Islet of Langerhans (tissue), 1 donor: Measurements from ENCODE around the gene DAAM2.

Source experiments
- FAIRE-seq: peaks from one replicate; lab custom pipeline; 2011; peaks lifted over from hg19 to GRCh38; lab: Jason Lieb, UNC

Gene DAAM2

DNA sequence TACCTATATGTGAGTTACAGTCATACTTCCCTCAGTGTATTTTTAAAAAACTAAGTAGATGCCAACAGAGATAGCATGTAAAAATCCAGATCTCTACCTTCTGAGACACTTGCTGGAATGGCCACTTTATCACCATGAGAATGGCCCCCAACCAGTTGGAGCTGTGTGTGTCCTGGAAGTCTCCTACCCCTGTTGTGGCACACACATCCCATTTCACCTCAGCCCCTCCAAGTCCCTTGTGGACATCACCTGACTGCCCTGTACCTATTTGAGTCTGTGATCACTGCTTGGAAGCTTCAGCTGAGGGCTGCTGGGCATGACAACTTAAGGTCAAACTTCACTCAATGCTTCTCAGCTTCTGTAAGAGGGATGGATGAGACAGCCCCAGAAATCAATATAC is 118.0 kb downstream of the DAAM2 start:
- no peak for FAIRE-seq

DNA sequence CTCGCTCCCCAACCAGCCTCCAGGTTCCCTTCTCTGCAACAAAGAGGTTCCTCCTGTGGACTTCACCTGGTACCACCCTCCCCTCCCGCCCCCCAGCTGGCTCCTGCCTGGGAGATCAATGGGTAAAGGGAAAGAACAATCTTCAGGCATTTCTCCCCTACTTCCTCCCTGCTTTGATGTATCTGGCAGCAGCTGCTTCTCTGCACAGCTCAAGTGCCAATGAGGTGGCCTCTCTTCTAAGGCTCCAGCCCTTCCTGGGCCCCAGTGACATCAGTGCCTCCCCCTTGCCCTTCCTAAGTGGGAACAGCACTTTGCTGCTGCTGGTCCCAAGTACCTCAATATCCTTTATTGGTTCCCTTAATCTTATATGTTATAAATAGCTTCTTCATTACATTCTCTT is 118.6 kb downstream of the DAAM2 start:
- no peak for FAIRE-seq

DNA sequence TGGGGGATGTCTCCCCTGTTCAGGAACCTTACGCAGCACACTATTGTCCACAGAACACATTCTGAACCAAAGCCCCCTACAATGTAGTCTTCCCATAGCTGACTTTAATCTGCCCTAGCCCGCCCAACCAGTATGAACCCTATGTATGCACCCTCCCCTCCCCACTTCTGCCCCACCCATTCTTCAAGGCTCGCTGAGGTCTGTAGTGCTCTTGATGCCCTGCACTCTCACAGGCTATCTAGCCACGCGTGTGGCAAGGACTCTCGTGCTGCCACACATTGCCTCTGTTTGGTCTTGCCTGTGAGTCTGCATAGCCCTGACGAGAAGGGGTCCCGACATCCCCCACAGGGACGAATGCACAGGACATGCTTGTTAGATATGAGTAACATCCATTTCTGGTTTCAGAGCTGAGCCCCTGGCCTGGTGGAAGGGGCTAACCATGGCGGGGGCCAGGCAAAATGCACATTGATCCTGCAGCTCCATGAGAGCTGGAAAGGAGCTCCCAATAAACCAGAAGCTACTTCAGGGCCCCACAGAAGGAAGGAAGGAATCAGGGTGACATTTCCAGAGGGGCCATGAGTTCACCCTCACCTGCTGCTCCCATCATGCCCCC is 119.4 kb downstream of the DAAM2 start:
- FAIRE-seq: no peak

DNA sequence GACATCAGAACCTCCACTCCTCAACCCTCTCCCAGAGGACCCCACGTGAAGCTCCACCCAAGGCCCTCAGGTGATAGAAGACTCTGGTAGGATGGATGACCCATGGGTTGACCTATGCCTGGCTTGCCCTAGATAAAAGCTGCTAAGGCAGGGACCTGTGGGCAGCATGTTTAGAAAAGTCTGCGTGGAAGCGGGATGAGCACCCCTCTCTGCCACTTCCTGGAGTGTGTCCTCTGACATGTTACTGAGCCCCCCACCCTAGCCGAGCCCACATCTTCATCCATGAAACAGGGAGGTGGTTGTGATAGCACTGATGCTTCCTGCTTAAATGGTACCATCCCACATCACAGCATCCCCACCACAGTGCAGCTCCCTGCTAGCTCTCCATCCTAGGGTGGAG is 120.3 kb downstream of the DAAM2 start:
- FAIRE-seq: no peak

DNA sequence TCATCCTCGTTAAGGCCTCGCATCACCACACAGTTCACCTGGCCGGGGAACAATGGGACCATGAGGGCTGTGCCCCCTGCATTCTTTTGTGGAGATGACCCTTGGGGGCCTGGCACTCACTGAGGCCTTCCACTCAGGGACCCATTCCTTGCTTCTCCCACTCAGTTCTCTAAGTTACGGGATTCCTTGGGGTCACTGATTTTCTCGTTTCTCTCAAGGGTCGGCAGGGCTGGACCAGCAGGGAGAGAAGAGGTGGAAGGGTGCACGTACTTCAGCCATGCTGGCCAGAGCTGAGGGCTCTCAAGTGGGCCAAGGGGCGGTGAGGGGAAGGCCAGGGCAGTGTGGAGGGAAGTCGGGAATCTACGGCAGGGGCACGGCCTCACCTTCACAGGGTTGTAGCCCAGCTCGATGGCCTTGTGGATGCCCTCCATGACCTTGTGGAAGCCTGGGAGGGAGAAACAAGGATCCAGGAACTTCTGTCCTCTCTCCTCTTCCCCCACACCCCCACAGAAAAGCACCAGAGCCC is 121.3 kb downstream of the DAAM2 start:
- FAIRE-seq: no peak

DNA sequence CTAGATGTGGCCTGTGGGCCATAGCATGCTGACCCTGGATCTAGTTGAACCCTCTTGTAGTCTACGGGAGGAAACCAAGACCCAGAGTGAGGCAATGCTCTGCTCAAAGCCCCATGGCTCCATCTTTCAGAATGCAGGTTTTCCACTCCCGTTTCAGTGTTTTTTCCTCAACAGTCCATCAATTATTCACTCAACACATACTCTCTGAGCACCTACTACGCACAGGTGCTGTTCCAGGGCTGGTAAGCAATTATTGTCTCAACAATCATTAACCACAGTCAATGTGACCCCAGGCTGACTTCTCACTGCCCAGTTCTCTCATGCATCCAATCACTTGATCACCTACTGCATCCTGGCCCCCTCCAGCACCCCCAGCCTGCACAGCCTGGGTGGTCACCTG is 122.1 kb downstream of the DAAM2 start:
- no peak for FAIRE-seq

DNA sequence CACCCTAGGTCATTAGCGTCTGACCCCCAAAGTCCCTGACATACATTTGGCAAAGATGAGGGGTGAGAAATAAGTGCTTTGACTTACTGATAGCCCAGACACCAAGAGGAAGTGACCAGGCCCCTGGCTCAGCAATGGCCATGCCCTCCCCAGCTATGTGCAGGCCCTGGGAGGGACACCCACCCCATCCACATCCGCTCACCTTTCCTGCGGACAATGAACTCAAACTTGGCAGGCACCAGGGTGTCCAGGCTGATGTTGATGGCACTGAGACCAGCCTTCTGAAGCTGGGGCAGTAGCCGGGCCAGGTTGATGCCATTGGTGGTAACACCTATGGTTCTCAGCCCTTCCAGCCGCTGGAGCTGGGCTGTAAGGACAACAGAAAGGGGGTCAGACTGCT is 123.7 kb downstream of the DAAM2 start:
- FAIRE-seq: no peak

DNA sequence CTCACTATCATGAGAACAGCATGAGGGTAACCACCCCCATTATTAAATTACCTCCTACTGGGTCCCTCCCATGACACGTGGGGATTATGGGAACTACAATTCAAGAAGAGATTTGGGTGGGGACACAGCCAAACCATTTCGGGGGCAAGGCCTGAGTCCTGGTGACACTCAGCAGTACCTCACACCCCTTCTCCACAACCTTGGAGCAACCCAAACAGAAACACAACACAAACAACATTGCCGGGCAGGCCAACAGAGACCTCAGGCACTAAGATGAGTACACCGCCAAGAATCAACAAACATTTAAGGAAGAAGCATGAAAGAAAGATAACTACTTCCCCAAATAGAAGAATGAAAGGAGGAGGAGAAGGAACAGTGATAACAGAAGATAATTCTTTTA is 125.2 kb downstream of the DAAM2 start:
- FAIRE-seq: no peak

DNA sequence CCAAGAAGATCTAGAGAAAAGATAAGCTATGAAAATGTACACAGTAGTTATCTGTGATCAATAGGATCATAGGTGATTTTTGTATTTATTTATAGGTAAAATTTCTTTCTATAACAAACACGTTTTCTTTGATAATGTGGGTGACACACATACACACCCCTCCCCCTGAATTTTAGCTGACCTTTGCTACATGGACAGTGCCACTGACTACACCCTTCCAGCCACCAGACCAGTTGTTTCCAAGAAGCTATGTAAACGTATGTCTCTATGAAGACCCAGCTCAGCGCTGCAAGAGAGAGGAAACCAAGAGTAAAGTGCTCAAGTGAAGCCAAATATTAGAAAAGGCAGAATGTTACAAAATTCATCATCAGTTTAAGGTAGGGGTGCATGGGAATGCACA is 125.8 kb downstream of the DAAM2 start:
- FAIRE-seq: no peak

DNA sequence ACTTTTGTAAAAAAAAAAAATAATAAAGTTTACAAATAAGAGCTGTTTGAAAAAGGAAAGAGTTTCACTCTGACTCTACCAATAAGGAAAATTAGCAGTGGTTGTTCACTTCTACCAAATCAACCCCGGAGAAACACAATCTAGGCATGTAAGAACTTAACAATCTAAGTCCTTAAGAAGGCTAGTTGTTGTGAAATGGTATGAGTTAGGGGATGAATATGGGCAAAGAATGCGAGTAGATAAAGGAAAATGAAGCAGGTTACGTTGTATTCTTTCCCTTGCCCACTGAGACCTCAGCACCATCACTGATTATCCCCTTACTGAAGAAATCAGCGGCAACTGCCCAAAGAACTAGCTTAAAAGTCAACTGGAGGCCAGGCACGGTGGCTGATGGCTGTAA is 126.7 kb downstream of the DAAM2 start:
- FAIRE-seq: no peak

DNA sequence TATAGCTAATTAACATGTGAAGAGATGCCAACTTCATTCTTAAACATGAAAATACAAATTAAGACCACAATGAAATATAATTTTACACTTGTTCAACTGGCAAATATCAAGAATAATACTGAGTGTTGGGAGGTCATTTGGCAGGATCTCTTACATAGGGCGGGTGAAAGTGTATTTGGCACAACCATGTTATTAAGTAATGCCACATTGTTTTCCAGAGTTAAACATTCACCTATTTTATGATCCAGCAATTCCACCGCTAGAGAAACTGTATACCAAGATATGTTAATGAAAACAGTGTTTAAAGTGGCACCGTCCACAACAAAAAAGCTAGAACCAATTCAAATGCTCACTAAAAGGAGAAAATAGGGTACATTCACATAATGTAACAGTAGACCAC is 128.0 kb downstream of the DAAM2 start:
- no peak for FAIRE-seq

DNA sequence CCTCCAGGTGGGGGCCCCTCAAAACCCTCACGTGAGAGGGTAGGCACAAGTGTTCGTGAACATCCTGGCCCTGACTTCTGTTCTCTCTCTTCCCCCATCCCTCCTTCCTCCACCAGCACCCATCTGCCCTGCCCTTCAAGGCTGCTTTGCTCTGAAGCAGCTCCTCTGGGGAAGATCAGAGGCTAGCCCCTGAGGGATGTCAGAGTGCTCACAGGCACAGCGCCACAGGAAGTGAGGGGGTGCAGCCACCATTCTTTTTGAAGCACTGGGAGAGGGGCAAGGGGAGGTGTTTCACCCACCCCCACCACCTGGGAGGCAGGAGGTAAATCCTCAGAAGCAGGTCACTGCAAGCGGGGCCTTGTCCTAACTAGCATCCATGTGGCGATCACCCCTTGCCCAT is 130.6 kb downstream of the DAAM2 start:
- FAIRE-seq: no peak

DNA sequence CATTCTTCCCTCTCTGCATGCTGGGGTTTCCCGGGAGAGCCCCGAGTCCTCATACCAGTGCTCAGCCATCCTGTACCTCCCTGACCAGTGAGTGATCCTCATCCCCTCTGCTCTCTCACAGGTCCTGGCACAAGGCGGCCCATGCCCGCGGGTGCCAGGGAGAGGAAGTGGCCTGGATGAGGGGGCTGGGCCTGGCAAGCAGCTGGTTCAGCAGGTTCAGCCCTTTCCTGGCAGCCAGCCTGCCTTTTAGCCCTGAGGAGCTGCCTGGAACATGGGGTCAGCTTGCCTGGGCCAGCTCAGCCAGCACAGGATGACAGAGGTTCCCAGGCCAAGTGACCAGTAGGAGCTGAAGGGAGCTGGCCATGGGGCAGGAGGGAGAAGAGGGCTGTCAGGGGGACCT is 131.2 kb downstream of the DAAM2 start:
- no peak for FAIRE-seq

DNA sequence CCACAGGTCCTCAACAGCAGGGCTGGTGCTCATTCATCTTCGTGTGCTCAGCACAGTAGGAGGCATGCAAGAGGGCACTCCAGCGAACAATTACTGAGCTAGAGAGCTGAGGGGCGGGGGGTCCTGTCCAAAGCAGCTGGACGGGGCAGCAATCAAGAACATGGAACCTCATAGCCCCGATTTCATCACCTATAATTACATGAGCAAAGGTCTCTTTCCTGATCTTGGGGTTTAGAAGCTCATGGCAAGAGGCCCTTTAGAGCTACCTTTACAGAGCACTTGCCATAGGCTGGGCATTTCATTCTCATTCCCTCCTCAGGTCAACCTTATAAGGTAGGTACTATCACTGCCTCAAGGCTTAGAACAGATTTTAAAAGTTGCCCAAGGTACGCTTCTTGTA is 131.7 kb downstream of the DAAM2 start:
- no peak for FAIRE-seq

DNA sequence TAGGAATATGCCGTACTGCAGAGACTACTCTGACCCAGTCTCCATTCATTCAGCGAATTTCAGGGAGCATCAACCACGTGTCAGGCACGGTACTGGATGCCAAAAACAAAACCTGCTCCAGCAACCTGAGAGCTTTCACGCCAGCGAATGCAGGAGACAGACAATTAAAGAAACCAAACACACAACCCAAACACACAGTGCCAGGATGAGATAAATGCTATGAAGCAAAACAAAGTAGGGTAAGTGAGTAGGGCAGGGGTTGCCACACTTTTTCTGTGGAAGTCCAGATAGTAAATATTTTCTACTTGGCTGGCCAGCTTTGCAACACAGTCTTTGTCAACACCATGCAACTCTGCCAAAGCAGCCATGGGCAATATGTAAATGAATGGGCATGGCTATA is 132.1 kb downstream of the DAAM2 start:
- no peak for FAIRE-seq

DNA sequence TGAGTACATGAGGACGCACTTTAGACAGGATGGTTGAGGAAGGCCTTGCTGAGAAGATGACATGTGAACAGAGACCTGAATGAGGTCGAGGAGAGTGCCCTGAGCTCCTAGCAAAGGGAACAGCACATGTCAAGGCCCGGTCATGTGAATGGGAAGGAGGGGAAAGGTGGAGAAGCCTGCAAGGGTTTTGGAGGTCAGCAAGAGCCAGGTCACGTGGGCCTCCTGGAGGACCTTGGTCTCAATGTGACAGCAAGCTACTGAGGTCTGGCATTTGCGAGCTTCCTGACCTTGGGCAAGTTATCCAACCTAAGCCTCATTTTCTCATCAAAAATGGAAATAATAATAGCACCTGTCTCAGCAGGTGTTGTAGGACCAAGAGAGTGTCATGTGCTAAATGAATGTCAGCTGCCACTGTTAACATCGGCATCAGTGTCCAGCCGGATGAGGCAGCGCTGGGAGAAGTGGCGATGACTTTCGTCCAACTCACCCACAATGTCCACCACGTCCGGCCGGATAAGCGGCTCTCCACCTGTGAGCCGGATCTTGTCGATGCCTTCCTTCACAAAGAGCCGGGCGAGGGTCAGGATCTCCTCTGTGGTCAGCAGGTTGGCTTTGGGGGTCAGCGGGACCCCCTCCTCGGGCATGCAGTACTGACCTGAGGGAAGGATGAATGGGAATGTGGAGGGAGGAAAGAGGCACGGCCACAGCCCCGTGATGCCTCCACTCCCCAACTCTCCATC is 133.2 kb downstream of the DAAM2 start:
- FAIRE-seq: no peak

DNA sequence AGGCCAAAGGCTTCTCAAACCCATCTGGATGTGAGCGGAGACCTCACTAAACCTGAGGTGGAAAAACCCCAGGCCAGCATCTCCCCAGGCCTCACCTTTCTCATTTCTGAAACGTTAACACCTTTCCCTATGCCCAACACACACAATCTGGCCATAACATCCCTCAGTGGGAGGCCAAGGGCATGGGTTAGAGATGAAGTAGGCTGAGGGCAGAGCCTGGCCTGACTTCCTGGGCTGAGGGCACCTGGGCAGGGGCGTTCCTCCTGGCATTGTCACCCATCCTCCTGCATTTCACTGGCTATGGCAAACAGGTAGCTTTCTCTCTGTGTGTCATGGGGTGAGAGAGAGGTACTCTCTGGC is 133.7 kb downstream of the DAAM2 start:
- no peak for FAIRE-seq

DNA sequence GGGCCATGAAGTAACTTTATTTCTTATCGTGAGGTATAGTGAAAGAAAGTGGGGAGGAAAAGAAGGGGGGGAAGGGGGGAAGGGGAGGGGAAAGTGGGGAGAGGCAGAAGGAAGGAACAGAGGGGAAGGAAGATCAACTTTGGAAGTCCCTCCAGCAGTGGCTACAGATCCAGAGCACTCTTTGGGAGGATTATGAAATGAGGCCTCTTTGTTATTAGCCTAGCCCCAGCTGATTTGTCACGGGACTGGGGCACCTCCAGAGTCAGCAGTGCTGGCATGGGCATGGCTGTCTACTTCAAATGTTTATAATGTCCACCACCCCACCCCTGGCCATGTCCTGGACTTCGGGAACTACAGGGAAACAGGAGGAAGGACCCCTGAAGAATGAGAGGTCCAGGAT is 134.5 kb downstream of the DAAM2 start:
- no peak for FAIRE-seq

DNA sequence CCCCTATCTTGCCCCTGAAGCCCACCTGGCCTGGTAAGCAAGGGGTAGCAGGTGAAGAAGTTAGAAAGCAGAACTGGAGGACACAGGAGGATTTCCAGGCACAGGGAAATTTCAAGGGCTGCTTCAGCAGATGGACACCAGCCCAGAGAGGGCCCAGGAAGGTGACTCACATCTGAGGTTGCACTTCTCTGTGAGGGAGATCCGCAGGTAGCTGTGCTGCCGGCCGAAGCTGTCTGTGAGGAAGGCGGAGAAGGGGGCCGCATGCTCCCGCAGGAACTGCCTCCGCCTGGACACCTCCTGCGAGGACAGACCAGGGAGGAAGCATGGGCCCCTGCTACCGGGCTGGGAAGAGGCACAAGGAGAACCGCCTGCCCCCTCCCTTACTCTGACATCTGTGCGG is 135.0 kb downstream of the DAAM2 start:
- FAIRE-seq: no peak

DNA sequence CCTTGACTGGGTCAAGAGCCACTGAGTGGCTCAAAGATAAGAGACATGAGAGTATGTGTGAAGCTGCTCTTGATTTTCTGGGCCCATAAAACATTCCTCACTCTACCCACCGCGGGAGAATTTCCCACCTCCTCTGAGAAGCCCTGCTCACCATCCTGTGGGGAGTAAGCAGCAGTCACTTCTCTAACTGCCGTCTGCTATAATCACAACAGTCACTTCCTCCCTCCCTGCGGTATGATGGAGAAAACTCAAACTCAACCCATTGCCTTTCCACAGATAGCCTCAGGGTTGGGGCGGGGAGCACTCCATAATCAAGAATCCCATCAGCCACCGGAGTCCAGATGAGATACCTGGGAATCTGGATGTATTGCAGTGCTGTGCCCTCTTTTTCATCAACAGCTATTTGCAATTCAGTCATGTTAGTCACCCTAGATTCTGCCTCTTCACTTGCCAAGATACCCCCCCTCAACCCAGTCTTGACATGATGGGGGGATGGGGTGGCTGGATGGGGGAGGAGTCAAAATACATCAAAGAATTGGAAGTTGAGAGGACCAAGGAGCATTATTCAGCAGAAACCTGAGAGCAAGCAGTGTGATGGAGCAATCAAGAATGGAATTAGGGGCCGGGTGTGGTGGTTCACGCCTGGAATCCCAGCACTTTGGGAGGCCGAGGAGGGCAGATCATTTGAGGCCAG is 137.0 kb downstream of the DAAM2 start:
- no peak for FAIRE-seq

DNA sequence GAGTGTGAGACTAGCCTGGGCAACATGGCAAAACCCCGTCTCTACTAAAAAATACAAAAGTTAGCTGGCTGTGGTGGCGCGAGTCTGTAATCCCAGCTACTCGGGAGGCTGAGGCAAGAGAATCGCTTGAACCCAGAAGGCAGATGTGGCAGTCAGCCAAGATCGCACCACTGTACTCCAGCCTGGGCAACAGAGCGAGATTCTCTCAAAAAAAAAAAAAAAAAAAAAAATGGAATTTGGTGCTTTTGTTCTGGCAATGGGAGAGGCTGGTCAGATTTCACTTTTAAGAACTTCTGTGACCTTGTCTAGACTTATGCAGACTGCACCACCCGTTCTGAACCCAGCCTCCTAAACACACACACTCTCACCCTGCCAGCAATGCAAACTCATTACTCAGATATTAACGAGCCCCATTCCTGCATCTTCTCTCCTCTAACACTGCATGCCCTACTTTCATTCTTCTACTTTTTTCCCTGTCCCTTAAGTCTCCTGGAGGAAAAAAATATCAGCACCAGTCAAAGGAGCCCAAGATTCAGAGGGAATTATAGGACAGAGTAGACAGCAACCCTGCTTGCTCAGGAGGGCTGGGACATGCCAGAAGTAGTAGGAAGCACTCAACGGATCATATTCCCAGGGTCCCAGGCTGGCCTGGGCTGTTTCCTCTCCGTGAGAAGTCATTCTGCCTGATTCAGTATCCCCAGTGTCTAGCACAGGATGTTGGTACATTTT is 137.7 kb downstream of the DAAM2 start:
- FAIRE-seq: no peak

DNA sequence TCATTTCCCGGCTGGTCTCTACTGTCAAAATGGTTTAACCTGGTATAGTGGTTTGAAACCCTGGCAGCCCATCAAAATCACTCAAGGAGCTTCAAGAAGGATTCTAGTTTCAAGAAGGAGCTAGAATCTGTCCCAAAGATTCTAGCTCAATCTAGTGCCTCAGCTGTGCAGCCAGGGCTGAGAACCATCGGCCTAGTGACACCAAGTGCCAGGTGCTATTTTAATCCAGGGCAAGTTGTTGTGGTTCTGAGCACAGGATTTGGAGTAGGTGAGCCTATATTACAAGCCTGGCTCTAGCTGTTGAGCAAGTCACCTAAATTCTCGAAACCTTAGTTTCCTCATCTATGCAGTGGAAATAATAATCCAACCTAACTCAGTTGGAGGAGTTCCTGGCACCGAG is 138.4 kb downstream of the DAAM2 start:
- no peak for FAIRE-seq

DNA sequence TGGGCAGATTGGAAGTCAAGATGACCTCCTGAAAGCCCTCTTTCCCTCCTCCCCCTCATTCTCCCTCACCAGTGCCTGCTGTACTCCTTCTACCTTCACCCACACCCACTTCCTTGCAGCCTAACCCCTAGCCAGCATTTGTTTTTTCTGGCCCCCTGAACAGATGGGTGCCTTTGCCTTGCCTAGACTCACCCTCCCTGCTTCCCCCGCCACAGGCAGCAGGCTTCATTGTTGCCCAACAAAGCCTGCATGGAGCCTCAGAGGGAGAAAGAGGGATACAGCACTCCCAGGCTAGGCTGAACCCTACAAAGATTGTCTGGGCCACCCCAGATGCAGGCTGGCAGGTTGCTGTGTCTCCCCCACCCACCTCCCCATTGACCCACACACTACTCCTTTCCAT is 139.4 kb downstream of the DAAM2 start:
- no peak for FAIRE-seq
